Dermis microvascular lymphatic vessel endothelial cell (primary cell): ENCODE data around the gene PIK3R6. TPM values are rescaled to one million over a fixed set of nuclear protein-coding genes. Genes with fewer than 3 reads are reported as not detected.

ENCODE experiments used
- DNase-seq, 2 donors: peaks; one replicate each; pipeline versions ENCODE4 v3.0.0 to v3.0.0-alpha.2; 2010; ENCODE audit warnings: low read depth in 2 of 2
- total RNA-seq: library from RNA; depleted of rRNA; stranded (reverse); fragments of >200 nt; gene quantifications from 2 replicates; pipeline ENCODE4 v1.2.1, GENCODE V29; 2014

Gene PIK3R6
- total RNA-seq, 1 donor from 2014 or later: not detected

DNA sequence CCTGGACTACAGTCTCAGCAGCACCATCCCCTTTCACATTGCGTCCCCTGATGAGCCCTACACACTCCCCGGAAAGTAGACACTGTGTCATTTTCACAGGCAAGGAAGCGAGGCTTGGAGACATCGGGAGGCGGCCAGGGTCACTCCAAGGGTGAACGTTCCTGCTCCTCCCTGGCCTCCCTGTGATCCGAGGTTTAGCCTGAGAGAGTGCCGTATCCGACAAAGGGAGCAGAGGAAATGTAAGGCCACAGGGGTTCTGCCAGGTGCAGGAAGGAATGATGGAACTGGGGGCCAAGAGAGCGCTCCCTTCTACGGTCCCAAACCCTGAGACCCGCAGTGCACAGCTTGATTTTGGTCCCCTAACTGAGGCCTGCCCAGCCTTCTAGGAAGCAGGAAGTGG lies 8.0 kb upstream of the PIK3R6 start:
- DNase-seq: no peak

DNA sequence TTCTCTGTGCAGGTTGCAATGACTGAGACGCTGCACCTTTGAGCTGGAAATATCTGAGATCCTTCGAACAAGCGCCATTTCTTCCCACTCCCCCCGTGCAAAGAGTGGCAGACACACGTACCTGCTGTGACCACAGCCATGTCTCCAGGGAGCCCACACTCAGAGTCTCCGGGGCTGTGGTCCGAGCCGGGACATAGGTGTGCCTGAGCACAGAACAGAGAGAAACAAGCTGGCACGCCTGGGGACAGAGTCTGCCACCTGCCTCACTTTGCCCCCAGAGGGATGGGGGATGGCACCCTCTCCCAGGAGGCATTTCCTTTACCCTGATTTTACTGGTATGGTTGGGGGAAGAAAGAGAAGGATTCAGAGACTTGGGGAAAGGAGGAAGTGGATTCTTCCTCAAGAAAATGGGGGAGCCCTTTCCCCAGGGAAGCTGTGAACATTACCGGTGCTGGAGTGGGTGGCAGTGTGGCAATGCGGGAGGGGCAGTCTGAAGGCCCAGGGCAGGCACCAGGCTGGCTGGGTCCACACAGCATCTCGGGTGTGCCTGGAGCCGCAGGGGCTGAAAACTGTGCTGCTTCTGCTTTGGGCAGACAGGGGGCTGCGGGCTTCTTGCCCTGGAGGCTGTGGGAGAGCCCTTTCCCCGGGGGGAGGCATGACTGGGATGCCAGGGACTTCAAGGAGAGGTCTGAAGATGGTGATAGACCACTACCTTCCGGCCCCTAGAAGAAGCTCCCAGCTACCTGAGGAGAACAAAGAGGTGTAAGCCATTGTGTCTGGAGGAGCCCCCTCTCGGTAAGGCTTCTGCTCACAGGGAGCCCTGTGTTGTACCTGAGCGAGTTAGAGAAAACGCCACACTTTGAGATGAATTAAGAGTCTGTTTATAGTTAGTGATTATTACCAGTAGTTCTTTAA lies 6.6 kb upstream of the PIK3R6 start:
- DNase-seq: no peak

DNA sequence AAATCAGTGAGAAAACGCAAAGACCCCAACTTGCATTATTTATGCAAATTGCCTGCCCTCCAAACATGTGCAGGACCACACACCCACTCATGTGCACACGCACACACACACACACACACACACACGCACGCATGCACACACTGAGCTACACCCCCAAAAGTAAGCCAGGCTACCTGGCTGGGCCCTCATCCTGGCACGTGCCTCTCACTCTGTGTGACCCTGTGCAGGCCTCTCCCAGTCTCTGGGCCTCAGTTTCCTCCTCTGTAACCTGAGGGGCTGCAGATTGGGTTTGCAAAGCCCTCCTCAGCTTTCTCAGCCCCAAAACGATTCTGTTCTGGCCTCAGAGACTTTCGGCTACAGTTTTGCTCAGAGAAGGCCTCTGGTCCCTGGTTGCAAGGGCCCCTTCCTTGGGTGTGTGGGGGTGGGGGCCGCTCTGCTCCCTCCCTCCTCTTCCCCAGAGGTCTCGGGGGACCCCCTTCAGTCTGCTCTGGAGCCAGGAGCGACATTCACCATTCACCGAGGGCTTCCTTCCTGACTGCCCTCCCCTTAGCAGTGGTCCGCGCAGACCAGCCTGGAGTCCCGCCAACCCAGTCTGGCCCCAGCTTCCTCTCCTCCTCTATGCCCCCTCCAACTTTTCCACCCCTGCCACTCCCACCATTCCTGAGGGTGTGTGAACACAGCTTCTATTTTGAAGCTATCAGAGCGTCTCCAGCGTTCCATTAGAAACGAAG lies 5.4 kb upstream of the PIK3R6 start:
- no peak for DNase-seq

DNA sequence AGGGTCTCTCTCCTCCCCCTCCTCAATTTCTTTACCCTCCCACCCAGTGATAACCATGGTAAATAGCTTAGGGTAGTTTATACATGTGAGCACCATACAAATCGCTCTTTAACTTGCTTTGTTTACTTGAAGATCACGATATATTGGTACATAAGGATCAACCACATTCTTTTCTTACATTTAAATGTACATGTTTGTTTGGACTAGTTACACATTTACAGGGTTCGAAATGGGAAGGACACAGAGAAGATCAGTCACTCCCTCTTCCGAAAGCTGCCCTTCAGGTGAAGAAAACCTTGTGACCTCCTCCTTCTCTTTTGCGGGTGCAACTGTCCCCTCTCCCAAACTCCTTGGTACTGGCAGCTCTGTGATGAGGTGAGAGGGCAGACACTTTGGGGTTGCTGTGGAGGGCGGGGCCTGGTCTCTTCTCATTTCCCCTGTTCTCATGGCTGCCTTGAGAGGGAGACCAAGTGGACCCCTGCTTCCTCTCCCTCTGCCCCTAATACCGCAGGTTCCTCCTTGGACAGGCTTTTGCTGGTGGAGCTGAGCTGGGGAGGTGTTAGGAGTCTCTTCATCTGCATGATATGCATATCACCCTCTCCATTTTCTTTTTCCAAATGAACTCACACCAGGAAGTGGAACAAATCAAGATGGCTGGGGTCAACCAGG lies 4.7 kb upstream of the PIK3R6 start:
- DNase-seq: no peak

- DNase-seq: no peak
Measured at GRCh38 chr17:8871081-8871581, 3.7 kb upstream of the PIK3R6 start.

DNA sequence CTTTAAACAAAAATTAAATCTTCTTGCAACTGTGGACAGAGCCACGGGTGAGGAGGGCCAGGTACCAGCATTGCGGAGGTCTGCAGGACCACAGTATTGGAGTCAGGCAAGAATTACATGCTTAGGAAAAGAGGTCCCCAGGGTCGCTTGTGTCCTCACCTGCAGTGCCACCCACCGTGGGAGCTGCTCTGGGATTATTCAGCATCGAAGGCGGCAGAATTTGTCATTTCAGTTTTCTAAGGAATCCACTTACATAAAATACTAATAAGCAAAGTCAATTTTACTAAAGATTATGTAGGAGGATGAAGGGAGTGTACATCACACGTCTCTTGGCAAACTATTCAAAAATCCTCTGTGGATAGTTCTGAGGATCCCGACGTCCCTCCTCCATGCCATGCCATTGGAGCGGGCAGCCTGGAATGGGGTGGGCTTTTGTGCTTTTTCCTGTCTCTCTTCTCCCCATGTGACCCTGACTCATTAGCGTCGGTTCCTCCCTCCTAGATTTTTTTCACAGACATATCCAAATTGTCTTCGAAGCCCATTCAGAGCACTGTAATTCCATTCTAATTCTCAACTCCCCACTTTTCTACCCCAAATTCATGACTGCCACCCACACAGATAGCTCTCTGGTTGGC lies 3.0 kb upstream of the PIK3R6 start:
- DNase-seq: no peak

- no peak for DNase-seq
Measured at GRCh38 chr17:8869114-8869815, 1.8 kb upstream of the PIK3R6 start.

- DNase-seq: no peak
Measured at GRCh38 chr17:8868529-8868951, 1.1 kb upstream of the PIK3R6 start.

DNA sequence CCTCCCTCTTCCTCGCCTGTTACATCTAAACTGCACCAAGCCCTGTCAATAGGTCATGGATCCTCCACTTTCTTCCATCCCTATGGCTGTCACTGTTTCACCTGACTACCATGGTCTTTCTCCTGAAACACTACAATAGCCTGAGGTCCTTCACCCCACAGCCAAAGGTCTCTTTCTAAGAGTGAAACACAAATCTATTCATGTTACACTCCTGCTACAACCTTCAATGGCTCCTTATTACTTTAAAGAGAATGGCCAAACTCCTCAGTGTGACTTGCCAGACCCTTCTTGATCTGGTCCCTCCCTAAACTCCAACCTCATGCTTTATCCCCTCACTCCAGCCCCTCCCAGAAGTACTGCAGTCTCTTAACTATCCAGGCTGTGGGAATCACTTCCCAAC lies 618 bp upstream of the PIK3R6 start:
- no peak for DNase-seq

DNA sequence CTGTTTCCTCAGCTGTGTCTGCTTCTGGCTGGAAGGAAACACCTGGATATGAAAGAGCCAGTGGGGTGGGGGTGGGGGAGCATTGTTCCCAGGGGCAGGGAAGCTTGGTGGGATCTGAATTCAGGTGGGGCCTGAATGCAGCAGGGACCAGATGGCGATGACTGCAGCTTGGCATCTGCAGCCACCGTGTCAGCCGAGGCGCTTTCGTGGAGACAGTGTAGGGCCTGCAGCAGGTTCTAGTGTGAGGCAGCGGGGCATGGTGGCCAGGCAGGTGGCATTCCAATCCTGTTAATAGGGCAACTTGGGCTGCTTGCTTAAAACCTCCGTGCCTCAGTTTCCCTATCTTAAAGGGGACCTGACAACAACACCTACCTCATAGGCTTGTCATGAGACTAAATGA lies 1.7 kb downstream of the PIK3R6 start:
- no peak for DNase-seq

GRCh38 chr17:8865385-8865784 lies 2.1 kb downstream of the PIK3R6 start:
- no peak for DNase-seq

GRCh38 chr17:8862213-8863056 lies 5.0 kb downstream of the PIK3R6 start:
- DNase-seq: no peak

DNA sequence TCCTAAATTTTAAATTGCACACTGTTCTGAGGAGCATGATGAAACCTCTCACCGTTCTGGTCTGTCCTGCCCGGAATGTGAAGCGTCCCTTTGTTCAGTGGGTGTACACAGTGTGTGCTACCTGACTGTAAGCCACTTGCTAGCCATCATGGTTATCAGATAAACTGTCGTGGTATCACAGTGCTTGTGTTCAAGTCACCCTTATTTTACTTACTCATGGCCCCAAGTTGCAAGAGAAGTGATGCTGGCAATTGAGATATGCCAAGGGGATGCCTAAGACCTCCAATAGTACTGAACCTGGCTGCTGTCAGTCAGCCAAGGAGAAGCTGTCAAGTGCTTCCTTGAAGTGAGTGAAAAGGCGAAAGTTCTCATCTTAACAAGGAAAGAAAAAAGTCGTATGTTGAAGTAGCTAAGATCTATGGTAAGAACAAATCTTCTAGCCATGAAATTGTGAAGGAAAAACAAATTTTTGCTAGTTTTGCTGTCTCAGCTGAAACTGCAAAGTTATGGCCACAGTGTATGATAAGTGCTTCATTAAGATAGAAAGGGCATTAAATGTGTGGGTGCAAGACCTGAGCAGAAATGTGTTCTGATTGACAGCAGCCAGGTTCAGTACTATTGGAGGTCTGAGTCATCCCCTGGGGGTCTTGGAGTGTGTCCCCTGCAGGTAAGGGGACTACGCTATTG lies 5.8 kb downstream of the PIK3R6 start:
- DNase-seq: no peak

DNA sequence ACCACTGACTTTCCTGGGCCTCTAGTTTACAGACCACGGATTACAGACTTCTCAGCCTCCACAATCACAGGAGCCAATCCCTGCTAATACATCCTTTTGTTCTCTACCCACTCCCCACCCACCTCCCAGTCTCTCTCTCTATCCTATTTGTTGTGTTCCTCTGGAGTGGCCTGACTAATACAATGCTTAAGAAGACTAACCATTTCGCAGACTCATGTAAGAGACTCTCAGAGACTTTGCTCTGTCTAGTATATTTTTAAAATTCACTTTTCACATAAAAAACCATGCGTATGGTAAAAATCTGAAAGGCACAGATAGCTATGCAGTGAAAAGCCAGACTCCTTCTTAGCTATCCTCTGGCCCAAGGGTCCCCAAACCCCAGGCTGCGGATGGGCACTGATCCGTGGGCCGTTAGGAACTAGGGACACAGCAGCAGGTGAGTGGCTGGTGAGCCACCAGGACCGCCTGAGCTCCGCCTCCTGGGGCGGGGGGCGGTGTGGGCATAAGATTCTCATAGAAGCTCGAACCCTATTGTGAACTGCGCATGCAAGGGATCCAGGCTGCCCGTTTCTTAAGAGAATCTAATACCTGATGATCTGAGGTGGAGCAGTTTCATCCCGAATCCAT lies 7.6 kb downstream of the PIK3R6 start:
- DNase-seq: no peak

- DNase-seq: no peak
Measured at GRCh38 chr17:8859027-8859803, 8.3 kb downstream of the PIK3R6 start.

- no peak for DNase-seq
Measured at GRCh38 chr17:8857919-8858318, 9.6 kb downstream of the PIK3R6 start.

DNA sequence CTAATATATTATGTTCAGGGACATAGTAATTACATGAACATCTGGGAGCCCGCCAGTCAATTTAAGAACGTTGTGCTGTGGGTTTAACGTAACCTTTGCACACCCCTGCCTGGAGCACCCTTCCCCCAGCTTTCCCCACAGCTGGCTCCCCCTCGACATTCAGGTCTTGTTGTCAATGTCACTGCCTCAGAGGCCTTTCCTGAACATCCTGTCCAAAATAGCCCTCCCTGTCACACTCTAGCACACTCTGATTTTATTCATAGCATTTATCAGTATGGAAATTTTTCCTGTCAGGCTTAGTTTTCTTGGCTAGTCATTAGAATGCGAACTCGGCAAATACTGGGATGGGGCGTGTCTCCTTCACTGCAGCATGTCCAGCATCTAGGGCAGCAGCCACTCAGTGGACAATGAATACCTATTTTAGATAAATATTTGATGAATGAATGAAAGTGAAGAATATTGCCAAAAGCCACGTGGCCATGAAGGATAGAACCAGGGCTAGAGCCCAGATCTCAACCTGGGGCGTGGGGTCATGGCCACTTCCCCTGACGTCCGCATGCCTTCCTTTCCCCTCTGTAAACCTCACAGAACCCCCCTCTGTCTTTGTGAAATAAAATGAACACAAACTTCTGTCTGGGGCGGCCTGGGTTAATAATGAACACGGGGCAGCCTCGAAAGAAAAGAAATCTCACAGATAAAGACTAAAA lies 10.5 kb downstream of the PIK3R6 start:
- DNase-seq: no peak
